GM18505 (cell line): ENCODE data around the gene GPR139.

Experiments used
- ATAC-seq: cut with Tn5 transposase; IDR thresholded peaks from one replicate; pipeline ENCODE4 v1.9.1; 2021; ENCODE audit not compliant: unreplicated experiment
- POLR2A ChIP-seq: IDR thresholded peaks from 4 replicates; pipeline ENCODE4 v1.6.1; 2011; ENCODE audit warnings: borderline replicate concordance; ENCODE audit not compliant: insufficient read depth, insufficient read length; ENCODE audit errors: extremely low read depth

Gene GPR139

DNA sequence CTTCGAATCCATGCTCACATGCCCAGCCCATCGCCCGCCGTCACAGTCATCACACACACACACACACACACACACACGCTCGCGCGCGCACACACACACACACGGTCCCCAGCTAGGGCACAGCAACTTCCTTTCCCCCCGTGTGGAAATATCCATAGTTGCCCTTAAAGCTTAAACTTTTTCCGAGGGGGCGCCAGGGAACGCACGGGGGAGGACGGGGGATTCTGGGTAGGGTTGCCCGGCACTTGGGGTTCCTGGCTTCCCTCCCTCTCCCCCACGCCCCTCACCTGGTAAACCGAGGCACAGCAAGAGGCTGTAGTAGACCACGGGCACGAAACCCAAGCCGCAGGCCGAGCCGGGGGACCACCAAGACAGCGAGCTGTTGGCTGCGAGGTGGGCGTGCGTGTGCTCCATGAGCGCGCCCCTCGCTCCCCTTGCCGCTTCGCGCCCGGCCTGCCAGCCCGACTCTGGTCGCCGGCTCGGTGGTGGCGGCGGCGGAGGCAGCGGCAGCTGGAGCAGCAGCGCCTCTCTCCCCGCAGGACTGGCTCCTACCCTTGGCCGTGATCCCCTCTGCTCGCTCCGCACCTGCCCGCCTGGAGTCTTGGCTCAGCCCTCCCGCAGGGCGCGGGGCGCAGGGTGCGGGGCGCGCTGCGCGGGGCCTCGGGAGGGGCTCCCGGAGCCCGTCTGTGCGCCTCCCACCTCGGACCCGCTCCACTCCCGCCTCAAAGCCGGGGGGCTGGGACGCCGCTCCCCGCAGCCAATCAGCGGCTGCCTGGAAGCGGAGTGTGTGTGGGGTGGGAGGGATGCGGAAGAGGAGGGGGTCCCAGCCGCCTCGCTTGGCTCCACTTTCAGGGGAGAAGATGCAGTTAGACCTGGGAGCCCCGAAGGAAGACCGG is at the start of gene GPR139:
TSS of gene GPR139 (minus strand) at position 688 of the 896 bp plus-strand sequence. CDS start at position 414, 274 bp downstream.
- no peak for ATAC-seq
- no peak for TF ChIP-seq POLR2A

GRCh38 chr16:20122011-20122410 is 48.3 kb upstream of the GPR139 start:
- TF ChIP-seq POLR2A, result no peak
- no peak for ATAC-seq

DNA sequence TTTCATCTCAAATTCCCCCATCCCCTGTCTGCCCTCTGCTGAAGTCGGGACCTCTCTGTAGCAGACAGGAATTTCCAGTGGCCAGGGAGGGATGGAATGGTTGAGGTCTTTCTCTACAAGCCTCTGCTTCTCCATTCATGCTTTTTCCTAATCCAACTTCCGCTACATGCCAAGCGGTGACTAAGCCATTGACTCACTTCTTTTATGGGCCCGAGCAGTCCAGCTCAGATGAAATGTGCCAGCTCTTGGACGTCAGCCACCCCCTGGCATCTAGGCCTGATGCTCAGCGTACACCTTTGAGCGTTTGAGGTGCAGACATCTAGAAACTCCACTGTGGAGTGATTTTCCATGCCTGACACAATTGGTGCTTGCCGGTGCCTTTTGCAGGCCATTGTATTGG is 40.7 kb upstream of the GPR139 start:
- no peak for TF ChIP-seq POLR2A
- no peak for ATAC-seq

GRCh38 chr16:20111143-20111542 is 37.5 kb upstream of the GPR139 start:
- no peak for ATAC-seq
- TF ChIP-seq POLR2A, result no peak

- TF ChIP-seq POLR2A, result no peak
- ATAC-seq, result no peak
Measured at GRCh38 chr16:20107083-20107482, 33.4 kb upstream of the GPR139 start.

- no peak for ATAC-seq
- TF ChIP-seq POLR2A, result no peak
Measured at GRCh38 chr16:20104563-20105183, 31.0 kb upstream of the GPR139 start.

DNA sequence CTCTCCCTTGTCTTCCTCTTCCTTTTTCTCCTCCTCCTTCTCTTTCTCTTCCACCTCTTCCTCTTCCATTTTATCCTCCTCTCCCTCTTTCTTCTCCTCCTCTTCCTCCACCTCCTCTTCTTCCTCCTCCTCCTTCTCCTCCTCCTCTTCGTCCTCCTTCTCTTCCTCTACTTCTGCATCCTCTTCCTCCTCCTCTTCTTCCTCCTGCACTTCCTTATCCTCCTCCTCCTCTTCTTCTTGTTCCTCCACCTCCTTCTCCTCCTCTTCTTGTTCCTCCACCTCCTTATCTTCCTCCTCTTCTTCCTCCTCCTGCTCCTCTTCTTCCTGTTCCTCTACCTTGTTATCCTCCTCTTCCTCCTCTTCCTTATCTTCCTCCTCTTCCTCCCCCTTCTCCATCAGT is 28.8 kb upstream of the GPR139 start:
- TF ChIP-seq POLR2A, result no peak
- ATAC-seq, result no peak

- ATAC-seq, result no peak
- no peak for TF ChIP-seq POLR2A
Measured at GRCh38 chr16:20102021-20102420, 28.3 kb upstream of the GPR139 start.

DNA sequence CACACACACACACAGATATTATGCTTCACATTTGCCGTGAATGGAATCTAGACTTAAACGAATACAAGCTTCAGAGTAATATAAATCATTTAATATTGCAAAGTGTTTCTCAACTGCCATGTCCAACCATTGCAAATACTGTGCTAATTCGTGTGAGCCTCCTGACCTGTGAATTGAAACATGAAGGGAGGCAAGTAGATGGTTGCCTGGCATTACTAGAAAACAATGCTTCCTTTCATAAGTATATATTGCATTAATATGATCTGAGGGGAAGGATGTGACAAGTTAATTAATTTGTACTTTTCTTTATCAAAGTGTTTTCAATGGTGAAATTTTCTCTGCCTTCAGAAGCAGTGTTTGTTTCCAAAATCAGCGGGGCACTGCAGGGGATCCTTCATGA is 25.7 kb upstream of the GPR139 start:
- ATAC-seq, result no peak
- no peak for TF ChIP-seq POLR2A

DNA sequence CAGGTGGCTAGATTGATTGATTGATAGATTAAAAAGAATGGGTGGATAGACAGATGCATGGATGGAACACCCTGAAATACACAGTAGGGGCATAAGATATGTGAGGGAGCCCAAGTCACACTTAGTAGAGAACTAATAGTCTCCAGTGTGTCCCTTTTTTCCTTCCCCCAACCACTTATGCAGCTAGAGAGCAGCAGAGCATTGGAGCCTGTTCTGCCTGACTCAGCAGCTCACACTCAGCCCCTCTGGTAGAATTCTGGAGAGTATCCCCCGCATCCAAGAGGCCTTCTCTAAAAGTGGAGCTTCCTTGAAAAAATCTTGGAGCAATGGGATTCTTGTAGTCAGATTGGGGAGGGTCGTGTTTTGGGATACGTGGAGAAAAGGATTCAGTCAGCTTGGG is 20.5 kb upstream of the GPR139 start:
- ATAC-seq, result no peak
- no peak for TF ChIP-seq POLR2A

DNA sequence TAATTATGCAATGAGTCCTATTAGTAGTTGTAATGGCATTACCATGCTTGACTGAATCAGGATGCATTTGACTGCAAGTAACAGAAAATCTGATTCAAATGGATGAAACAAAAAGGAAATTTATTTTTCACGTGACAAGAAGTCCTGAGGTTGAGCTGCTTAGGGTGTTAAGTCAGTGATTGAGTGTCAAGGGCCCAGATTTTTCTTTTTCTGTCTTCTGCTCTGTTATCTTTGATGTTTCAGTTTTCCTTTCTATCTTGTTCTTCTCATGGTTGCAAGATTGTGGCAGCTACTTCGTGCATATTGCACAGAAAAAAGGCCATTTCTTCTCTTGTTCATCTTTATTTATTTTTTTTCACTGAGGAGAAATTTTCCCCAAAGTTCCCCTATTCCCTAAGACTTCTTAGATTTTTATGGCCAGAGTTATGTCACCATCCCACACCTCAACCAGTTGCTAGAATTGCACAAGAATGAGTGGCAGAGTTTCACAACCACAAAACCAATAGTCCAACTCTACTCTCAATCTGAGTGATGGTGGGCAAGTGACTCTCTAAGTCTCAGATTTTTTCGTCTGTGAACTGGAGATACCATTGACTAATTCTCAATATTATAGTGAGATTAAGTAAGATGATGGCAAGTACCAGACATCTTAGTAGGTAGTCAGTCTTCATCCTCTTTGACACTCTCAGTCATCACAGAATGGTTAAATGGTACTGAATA is 15.7 kb upstream of the GPR139 start:
- no peak for ATAC-seq
- no peak for TF ChIP-seq POLR2A

DNA sequence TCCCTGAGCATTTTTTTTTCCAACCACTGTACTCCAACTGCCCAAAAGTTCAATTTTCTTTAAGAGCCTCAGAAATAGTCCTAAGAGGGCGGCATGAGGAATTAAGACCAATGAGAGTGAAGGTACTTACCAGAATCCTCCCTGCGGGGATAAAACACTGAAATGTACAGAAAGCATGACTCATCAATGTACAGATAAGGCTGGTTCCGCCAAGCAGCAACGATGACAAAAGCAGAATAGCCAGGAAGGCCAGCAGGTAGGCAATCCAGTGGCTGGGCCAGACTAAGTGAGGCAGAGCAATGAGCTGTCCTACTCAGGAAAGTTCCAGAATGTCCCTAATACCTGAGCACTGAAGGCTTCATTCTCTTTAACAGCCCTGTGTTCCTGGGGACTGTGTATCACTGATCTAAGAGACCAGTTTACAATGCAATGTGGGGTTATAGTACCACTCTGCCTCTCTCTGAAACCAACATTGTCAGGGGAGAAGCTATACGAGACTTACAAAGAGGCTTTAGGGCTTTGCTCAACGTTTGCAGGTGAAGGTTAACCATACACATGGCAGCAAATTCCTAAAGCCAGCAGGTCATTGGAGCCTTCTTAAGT is 11.0 kb upstream of the GPR139 start:
- ATAC-seq, result no peak
- no peak for TF ChIP-seq POLR2A

- ATAC-seq, result no peak
- no peak for TF ChIP-seq POLR2A
Measured at GRCh38 chr16:20079106-20079505, 5.4 kb upstream of the GPR139 start.
